ENCODE measurements around the gene ZDHHC17.

GRCh38 chr12:76717314-76717713 is 46.6 kb upstream of the ZDHHC17 start:
- no peak for TF ChIP-seq CTCF (IDR thresholded peaks at IDR 0.05)
- TF ChIP-seq EP300 (IDR thresholded peaks at IDR 0.05): no peak
- no peak for TF ChIP-seq POLR2A (IDR thresholded peaks at IDR 0.05; ENCODE audit: low read depth)
- TF ChIP-seq POLR2AphosphoS5 (IDR thresholded peaks at IDR 0.05): no peak

Measured in esophagus muscularis mucosa (tissue), 4 donors.